ENCODE data around the gene RANBP17.

The RANBP17 gene

DNA sequence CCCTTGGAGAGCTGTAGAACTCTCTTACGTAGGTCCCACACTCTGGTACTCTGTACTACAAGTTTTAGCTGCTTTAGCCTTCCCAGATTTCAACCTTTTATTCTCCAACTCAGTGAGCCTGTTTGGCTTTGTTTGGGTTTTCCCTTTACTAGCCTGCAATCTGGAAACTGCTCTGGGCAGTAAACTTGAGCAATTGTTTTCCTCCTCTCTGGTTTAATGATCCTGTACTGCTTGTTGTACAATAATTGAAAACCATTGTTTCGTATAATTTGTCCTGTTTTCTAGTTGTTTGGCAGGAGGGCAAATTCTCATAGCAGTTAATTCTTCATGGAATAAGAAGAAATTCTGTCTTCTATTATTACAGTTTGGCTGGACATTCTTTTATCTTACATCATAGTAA is 384.4 kb downstream of the RANBP17 start:
- ChIA-PET POLR2A (no interaction called here), CTCF (no interaction called here)
- TF ChIP-seq FOXM1 (IDR thresholded peaks at IDR 0.05; ENCODE audit: borderline replicate concordance) (no peak), FOXA1 (IDR thresholded peaks at IDR 0.05) (no peak), CTBP1 (IDR thresholded peaks at IDR 0.05; ENCODE audit: borderline replicate concordance) (no peak), NFRKB (IDR thresholded peaks at IDR 0.05) (no peak), ELF4 (IDR thresholded peaks at IDR 0.05) (no peak), HDGF (IDR thresholded peaks at IDR 0.05; ENCODE audit: borderline replicate concordance) (no peak), FOXK2 (IDR thresholded peaks at IDR 0.05) (no peak), SUZ12 (IDR thresholded peaks at IDR 0.05) (no peak), BHLHE40 (IDR thresholded peaks at IDR 0.05; ENCODE audit: borderline replicate concordance) (no peak), TARDBP (IDR thresholded peaks at IDR 0.05) (no peak), LEF1 (IDR thresholded peaks at IDR 0.05; ENCODE audit: borderline replicate concordance) (no peak)
- TF ChIP-seq, protein P1, sequence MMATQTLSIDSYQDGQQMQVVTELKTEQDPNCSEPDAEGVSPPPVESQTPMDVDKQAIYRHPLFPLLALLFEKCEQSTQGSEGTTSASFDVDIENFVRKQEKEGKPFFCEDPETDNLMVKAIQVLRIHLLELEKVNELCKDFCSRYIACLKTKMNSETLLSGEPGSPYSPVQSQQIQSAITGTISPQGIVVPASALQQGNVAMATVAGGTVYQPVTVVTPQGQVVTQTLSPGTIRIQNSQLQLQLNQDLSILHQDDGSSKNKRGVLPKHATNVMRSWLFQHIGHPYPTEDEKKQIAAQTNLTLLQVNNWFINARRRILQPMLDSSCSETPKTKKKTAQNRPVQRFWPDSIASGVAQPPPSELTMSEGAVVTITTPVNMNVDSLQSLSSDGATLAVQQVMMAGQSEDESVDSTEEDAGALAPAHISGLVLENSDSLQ (IDR thresholded peaks at IDR 0.05), result no peak
- no peak for DNase-seq (ENCODE audit: extremely low spot score)

- ChIA-PET CTCF (interaction anchor here (0.7 kb wide), 1 partner anchor 85 kb away, joined by 3 read pairs; no protein-coding TSS in a partner anchor), POLR2A (no interaction called here)
- no peak for TF ChIP-seq SP1 (IDR thresholded peaks at IDR 0.05)
- TF ChIP-seq HDGF (IDR thresholded peaks at IDR 0.05; ENCODE audit: borderline replicate concordance), result no peak
- no peak for DNase-seq (ENCODE audit: extremely low spot score)
Measured at GRCh38 chr5:171249460-171249859, 387.6 kb downstream of the RANBP17 start.

GRCh38 chr5:171250738-171251137 is 388.9 kb downstream of the RANBP17 start:
- TF ChIP-seq, protein P1 (IDR thresholded peaks at IDR 0.05), result no peak
- TF ChIP-seq SP1 (IDR thresholded peaks at IDR 0.05) (no peak), L3MBTL2 (conservative IDR thresholded peaks at IDR 0.05) (no peak), NFRKB (IDR thresholded peaks at IDR 0.05) (no peak)
- ChIA-PET POLR2A (no interaction called here), CTCF (no interaction called here)
- DNase-seq (ENCODE audit: extremely low spot score), result no peak

DNA sequence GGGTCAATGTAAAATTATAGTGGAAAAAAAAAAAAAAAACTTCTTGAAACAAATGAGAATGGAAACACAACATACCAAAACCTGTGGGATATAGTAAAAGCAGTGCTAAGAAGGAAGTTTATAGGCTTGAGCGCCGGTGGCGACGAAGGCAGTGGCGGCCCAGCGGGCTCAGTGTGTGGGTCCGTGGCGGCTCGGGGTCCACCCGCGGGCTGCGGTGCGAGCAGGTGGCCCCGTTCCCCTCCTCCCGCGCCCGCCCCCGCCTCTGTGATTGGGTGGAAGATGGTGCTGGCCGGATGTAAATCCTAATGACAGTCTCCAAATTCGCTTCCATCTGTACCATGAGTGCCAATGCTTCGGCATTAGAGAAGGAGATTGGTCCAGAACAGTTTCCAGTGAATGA is 389.7 kb downstream of the RANBP17 start:
- no peak for DNase-seq (ENCODE audit: extremely low spot score)
- ChIA-PET POLR2A (no interaction called here), CTCF (no interaction called here)
- TF ChIP-seq NFRKB (IDR thresholded peaks at IDR 0.05) (no peak), FOXA1 (IDR thresholded peaks at IDR 0.05) (no peak), BHLHE40 (IDR thresholded peaks at IDR 0.05; ENCODE audit: borderline replicate concordance) (no peak), FOXM1 (IDR thresholded peaks at IDR 0.05; ENCODE audit: borderline replicate concordance) (no peak), L3MBTL2 (conservative IDR thresholded peaks at IDR 0.05) (no peak), ZNF384 (IDR thresholded peaks at IDR 0.05) (no peak), SUZ12 (IDR thresholded peaks at IDR 0.05) (no peak), ARNT (IDR thresholded peaks at IDR 0.05) (no peak), HDGF (IDR thresholded peaks at IDR 0.05; ENCODE audit: borderline replicate concordance) (no peak), SP1 (IDR thresholded peaks at IDR 0.05) (no peak), TARDBP (IDR thresholded peaks at IDR 0.05) (no peak), ELF4 (IDR thresholded peaks at IDR 0.05) (no peak), FOXK2 (IDR thresholded peaks at IDR 0.05) (no peak)
- TF ChIP-seq, protein P1 (IDR thresholded peaks at IDR 0.05), result no peak

DNA sequence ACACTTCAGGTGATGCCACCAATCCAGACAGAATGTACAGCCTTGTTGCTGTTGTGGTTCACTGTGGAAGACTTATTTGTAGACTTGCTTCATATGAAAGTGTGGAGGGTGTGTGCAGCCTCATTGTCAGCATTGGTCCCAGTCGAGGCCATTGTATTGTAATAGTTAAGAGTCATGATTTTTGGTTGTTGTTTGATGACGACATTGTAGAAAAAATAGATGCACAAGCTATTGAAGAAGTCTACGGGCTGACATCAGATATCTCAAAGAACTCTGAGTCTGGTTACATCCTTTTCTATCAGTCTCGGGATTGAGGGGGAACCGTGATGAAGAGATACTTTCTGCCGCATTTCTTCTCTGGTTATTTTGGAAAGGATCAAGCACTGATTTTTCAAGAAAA is 390.9 kb downstream of the RANBP17 start:
- DNase-seq (ENCODE audit: extremely low spot score), result no peak
- no peak for TF ChIP-seq BHLHE40 (IDR thresholded peaks at IDR 0.05; ENCODE audit: borderline replicate concordance)
- TF ChIP-seq TARDBP (IDR thresholded peaks at IDR 0.05), result no peak
- TF ChIP-seq, protein P1 (IDR thresholded peaks at IDR 0.05), result no peak
- TF ChIP-seq FOXM1 (IDR thresholded peaks at IDR 0.05; ENCODE audit: borderline replicate concordance), result no peak
- TF ChIP-seq ELF4 (IDR thresholded peaks at IDR 0.05), result no peak
- TF ChIP-seq NFRKB (IDR thresholded peaks at IDR 0.05), result no peak
- TF ChIP-seq FOXA1 (IDR thresholded peaks at IDR 0.05), result no peak
- no peak for TF ChIP-seq ARNT (IDR thresholded peaks at IDR 0.05)
- TF ChIP-seq ZNF384 (IDR thresholded peaks at IDR 0.05), result no peak
- TF ChIP-seq SUZ12 (IDR thresholded peaks at IDR 0.05), result no peak
- TF ChIP-seq FOXK2 (IDR thresholded peaks at IDR 0.05), result no peak
- no peak for TF ChIP-seq L3MBTL2 (conservative IDR thresholded peaks at IDR 0.05)
- no peak for TF ChIP-seq LEF1 (IDR thresholded peaks at IDR 0.05; ENCODE audit: borderline replicate concordance)
- CTCF ChIA-PET, result no interaction called here
- POLR2A ChIA-PET, result no interaction called here

GRCh38 chr5:171258737-171259415 is 397.1 kb downstream of the RANBP17 start:
- ChIA-PET POLR2A (no interaction called here), CTCF (no interaction called here)
- TF ChIP-seq ZNF384 (IDR thresholded peaks at IDR 0.05), result no peak
- no peak for TF ChIP-seq BHLHE40 (IDR thresholded peaks at IDR 0.05; ENCODE audit: borderline replicate concordance)
- no peak for TF ChIP-seq TARDBP (IDR thresholded peaks at IDR 0.05)
- no peak for TF ChIP-seq L3MBTL2 (conservative IDR thresholded peaks at IDR 0.05)
- TF ChIP-seq CTBP1 (IDR thresholded peaks at IDR 0.05; ENCODE audit: borderline replicate concordance), result no peak
- TF ChIP-seq LEF1 (IDR thresholded peaks at IDR 0.05; ENCODE audit: borderline replicate concordance), result no peak
- TF ChIP-seq, protein P1 (IDR thresholded peaks at IDR 0.05), result no peak
- no peak for TF ChIP-seq ARNT (IDR thresholded peaks at IDR 0.05)
- no peak for TF ChIP-seq NFRKB (IDR thresholded peaks at IDR 0.05)
- TF ChIP-seq ELF4 (IDR thresholded peaks at IDR 0.05), result no peak
- no peak for DNase-seq (ENCODE audit: extremely low spot score)

Measured in HEK293T (cell line).